Gastrocnemius medialis (tissue), 4 donors: ENCODE results near the gene PEX6.

Source experiments
- POLR2A ChIP-seq, 2 donors: fragments of 450-650 bp; IDR thresholded peaks; one replicate each; pipeline ENCODE4 v1.6.1; 2017; ENCODE audit warnings: antibody characterized with exemption in 2 of 2, mild to moderate bottlenecking in 2 of 2, moderate library complexity in 2 of 2
- TF ChIP-seq, protein P1 (sequence below), 5 experiments: fragments of 450-650 bp in 3 of 5; fragments of 200-600 bp in 2 of 5; sonication (generic) in 2 of 5; IDR thresholded peaks in 4 of 5; conservative IDR thresholded peaks in 1 of 5; 1 replicate in 4 of 5; 2 replicates in 1 of 5; pipeline ENCODE4 v1.5.1; 2016 to 2019; ENCODE audit warnings: antibody characterized with exemption in 5 of 5, mild to moderate bottlenecking in 3 of 5, moderate library complexity in 3 of 5

DNA sequence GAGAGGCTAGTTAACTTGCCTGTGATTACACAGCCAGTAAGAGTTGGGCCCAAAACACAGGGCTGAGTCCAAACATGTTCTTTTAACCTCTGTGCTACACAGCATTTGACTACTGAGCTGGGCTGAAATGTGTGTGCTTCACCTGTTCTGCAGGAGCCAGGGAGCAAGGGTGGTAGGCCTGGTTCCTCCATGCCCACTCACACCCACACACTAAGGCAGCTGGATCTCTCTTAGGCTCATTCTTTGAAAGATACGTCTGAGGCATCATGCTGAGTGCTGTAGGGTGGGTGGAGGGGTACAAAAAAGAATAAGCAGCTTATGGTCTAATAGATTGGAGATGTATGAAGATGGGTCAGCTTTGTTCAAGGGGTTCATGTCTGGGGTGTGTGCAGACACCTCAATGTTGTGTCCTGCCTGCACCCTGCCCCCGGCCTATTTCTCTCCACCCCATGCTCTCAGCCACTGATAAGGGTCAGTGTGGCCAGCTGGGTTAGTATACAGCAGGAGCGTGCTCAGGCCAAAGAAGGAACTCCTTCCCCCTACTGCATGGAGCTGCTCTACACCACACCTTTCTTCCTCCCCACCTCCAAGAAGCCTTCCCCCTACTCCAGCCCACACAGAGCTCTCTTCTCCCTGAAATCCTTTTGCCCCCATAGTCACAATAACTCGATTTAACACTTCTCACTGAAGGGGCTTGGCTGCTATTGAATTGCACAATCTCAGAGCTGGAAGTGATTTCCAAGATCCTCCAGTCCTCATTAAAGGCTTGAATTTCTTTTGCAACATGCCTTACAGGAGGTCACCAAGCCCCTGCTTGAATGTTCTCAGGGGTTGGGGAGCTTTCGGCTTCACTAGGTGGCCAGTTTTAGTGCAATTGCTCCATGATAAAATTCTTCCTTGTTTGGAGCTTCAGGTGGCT, 8.8 kb upstream of the PEX6 start:
- TF ChIP-seq, protein P1, sequence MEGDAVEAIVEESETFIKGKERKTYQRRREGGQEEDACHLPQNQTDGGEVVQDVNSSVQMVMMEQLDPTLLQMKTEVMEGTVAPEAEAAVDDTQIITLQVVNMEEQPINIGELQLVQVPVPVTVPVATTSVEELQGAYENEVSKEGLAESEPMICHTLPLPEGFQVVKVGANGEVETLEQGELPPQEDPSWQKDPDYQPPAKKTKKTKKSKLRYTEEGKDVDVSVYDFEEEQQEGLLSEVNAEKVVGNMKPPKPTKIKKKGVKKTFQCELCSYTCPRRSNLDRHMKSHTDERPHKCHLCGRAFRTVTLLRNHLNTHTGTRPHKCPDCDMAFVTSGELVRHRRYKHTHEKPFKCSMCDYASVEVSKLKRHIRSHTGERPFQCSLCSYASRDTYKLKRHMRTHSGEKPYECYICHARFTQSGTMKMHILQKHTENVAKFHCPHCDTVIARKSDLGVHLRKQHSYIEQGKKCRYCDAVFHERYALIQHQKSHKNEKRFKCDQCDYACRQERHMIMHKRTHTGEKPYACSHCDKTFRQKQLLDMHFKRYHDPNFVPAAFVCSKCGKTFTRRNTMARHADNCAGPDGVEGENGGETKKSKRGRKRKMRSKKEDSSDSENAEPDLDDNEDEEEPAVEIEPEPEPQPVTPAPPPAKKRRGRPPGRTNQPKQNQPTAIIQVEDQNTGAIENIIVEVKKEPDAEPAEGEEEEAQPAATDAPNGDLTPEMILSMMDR (IDR thresholded peaks at IDR 0.05 in 4 of 5, conservative IDR thresholded peaks at IDR 0.05 in 1 of 5), result no peak
- no peak for TF ChIP-seq POLR2A (IDR thresholded peaks at IDR 0.05)
